HG03521 (cell line): ENCODE measurements around the gene FAM131C.
"Not testable (repeated sequence)": the region's sequence is repeated elsewhere in the genome, so short reads cannot be mapped to it uniquely, and the experiment has no call there.

Source experiments
- ATAC-seq: cut with Tn5 transposase; IDR thresholded peaks from one replicate; pipeline ENCODE4 v1.9.1; 2021; ENCODE audit warnings: mild to moderate bottlenecking, moderate library complexity; ENCODE audit not compliant: unreplicated experiment

Gene FAM131C

DNA sequence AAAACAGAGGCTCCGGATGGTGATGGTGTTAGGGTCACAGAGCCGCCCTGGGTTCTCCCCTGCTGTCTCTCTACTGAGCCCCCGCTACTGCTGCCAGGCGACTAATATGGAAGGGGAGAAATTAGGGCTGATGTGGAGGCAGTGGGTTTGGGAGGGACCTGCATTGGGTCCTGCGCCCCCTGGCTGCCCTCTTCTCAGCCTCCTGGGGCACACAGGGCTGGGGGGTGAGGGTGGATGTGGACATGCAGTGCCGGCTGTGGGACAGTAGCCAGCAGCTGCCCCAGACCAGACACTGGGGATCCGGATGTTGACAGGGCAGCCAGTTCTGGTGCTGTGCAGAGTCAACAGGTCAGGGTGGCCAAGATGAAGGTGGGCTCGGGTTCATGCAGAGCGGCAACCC lies 31.4 kb downstream of the FAM131C start:
- no peak for ATAC-seq

- no peak for ATAC-seq
These were observed 32.3 kb downstream of the FAM131C start for GRCh38 chr1:16041200-16041599.

DNA sequence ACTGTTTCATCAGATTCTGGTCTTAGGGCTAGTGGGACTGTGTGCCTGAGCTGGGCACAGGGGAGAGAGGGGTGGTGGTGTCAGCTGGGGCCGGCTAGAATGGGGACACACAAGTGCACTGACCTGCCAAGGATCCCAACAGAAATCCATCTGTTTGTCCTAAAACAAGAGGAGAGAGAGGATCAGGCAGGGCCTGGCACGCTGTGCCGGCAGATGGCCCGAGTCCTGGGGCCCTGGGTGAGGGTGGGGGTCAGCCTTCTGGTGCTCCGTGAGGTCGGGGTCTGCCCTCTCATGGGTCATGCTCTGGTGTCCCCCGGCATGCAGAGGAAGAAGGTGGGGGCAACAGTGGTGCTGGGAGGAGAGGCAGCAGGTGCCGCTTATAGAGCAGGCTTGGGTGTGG lies 33.6 kb downstream of the FAM131C start:
- ATAC-seq, result not testable (repeated sequence)

DNA sequence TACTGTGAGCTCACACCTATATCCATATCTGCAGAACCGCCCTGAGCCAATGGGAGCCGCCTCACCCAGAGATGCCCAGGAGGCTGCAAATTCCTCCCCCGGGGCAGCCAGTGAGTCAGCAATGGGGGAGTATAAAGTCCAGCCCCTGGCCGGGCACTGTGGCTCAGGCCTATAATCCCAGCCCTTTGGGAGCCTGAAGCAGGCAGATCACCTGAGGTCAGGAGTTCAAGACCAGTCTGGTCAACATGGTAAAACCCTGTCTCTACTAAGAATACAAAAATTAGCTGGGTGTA lies 34.9 kb downstream of the FAM131C start:
- no peak for ATAC-seq

DNA sequence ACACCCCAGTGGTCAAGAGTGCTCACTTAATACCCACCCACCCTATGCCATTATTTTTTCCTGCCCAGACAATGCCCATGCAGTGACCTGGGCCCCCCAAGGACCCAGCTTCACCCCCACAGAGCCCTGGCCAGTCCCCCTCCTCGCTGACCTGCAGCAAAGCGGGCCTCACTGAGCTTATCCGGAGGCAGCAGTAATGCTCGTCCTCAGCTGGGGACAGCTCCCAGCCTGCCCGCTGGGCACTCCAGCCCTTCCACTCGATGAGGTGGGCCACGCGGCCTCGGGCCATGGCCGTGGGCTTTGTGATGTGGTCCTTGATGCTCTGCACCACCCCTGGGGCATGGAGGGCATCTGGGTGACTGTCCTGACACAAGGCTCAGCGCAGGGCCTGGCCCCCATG lies 37.0 kb downstream of the FAM131C start:
- not testable (repeated sequence) for ATAC-seq

GRCh38 chr1:16033103-16033632 lies 40.3 kb downstream of the FAM131C start:
- ATAC-seq, result not testable (repeated sequence)

DNA sequence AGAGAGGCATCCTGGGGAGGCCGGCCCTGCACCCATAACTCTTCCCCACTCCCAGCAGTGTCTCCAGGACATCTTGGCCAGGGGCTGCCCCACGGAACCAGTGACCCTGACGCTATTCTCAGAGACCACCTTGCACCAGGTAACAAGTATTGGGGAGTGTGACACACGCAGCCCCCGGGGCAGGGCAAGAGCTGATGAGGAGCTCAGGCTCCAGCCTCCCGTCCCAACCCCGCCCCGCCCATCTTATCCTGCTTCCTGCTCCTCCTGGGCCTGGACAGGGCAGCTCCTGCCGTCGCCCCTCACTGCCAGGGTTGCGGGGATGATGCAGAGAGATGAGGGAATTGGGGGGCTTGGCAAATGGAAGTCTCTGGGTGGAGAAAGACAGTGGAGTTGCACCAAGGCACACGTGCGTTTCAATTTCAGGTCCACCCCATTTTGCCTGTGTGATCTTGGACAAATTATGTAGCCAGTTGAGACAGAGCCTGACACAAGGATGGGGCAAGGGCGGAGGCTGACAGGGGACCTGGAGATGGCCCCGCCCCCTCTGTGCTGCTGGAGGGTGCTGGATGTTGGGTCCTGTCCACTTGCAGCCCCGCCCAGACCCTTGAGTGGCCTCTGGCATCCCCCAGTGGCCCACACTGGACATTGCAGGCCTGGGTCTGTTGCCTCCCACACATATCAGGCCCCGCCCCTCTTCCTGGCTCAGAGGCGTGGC lies 40.9 kb downstream of the FAM131C start:
- ATAC-seq, result no peak

DNA sequence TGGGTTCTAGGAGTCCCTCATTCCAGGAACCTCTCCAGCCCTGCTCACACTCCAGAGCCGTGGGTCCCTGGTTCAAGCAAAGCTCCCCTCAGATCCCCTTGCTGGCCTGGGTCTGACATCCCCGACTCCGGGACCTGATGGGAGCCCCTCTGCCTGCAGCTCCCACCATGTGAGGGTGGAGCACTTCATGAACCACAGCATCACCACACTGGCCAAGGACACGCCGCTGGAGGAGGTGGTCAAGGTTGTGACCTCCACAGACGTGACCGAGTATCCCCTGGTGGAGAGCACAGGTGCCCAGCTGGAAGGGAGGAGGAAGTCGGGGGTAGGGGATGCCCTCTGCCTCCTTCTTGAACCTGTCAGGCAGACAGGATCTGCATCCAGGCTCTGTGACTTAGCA lies 41.9 kb downstream of the FAM131C start:
- ATAC-seq, result no peak

- no peak for ATAC-seq
These were observed 44.2 kb downstream of the FAM131C start for GRCh38 chr1:16029288-16029687.

- not testable (repeated sequence) for ATAC-seq
These were observed 44.5 kb downstream of the FAM131C start for GRCh38 chr1:16029003-16029268.

DNA sequence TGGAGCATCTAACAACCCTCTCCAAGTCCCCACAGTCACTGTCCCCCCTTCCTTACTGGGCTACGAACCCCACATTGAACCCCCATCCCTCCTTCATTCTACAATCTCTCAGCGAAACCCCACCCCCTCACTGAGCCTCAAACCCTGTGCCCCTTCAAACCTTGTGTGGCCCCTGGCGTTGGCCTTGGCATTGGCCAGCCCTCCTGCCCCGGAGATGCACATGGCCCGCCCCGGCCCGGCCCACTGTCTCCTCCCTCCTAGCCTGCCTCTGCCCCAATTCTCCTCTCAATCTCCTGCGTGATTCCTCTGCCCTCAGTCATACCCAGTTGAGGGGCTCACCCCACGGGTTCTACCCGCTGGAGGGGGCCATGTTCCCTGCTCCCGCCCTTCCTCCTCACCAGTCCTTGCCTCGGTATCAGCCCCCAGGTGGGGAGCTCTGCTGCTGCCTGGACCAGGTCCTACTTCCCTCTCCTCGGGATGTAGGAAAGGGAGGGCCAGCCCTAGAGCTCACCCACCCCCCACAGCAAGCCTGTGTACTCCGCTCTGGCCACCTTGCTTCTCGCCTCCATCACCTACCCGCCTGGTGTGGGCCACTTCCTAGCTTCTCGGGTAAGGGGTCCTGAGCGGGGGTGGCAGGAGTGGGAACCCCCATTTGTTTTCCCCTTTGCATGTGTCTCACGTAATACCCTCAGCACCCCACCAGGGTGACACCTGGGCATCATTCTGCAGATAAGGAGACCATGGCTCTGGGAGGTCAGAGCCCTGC lies 45.0 kb downstream of the FAM131C start:
- no peak for ATAC-seq

- ATAC-seq, result no peak
These were observed 46.5 kb downstream of the FAM131C start for GRCh38 chr1:16026723-16027484.

GRCh38 chr1:16026302-16026701 lies 47.1 kb downstream of the FAM131C start:
- not testable (repeated sequence) for ATAC-seq

GRCh38 chr1:16023050-16023653 lies 50.3 kb downstream of the FAM131C start:
- no peak for ATAC-seq

- ATAC-seq, result no peak
These were observed 51.1 kb downstream of the FAM131C start for GRCh38 chr1:16022393-16022792.

DNA sequence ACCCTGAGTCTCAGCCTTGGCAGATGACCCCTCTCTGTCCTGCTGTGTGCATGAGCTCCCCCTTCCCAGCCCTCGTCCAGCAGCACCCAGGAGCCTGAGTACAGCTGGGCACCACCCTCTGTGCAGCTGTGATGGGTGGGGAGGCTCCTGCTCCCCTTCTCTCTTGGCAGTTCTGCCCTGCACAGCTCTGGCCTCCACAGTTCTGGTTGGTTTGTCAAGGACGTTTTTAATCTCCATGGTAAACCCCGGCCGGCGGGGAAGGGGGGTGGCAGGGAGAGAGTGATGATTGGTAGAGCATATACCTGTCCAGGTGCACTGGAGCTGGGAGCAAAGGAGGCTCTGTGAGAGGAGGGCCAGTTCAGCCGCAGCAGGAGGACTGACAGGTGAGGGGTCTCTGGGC lies 51.8 kb downstream of the FAM131C start, which contains the start of gene CLCNKA:
Gene CLCNKA (plus strand): TSS at position 356 of the 400 bp plus-strand sequence. CDS start 584 bp downstream, outside the sequence.
- no peak for ATAC-seq

GRCh38 chr1:16020878-16021277 lies 52.6 kb downstream of the FAM131C start:
- ATAC-seq, result not testable (repeated sequence)

DNA sequence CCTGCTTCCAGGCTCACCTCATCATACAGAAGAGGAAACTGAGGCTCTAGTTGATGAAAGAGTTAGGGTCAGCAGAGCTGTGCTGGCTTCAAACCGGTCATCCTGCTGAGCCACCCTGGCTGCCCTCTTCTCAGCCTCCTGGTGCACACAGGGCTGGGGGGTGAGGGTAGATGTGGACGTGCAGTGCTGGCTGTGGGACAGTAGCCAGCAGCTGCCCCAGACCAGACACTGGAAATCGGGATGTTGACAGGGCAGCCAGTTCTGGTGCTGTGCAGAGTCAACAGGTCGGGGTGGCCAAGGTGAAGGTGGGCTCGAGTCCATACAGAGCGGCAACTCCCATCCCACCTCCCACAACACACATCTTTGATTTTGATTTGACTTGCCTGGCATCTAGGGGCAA lies 53.1 kb downstream of the FAM131C start:
- no peak for ATAC-seq

DNA sequence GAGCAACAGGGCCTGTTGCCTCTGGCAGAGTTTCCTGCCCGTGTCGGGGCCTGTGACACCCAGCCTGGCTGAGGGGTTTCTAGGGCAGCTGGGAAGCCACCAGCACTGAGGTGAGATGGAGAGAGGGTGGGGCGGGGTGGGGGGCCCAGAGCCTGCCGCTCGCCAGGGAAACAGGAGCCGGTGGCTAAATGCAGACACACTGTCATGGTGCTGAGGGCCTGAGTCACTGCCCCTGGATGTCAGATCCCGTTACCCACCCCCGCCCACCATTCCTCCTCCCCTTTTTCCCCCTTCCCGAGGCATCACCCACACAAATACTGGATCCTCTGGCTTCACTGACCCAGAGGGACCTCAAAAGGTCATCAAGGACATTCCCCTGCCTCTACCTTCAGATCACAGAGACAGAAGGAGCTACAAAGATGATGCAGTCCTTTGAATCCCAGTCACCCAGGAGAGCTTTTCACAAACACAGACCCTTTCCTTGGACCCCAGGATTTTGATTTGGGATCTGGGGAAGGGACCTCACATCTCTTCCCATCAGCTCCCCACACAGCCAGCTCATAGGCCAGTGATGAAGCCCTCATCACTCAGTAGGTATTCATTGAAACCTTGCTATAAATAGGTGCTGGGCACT lies 53.7 kb downstream of the FAM131C start:
- ATAC-seq, result no peak

DNA sequence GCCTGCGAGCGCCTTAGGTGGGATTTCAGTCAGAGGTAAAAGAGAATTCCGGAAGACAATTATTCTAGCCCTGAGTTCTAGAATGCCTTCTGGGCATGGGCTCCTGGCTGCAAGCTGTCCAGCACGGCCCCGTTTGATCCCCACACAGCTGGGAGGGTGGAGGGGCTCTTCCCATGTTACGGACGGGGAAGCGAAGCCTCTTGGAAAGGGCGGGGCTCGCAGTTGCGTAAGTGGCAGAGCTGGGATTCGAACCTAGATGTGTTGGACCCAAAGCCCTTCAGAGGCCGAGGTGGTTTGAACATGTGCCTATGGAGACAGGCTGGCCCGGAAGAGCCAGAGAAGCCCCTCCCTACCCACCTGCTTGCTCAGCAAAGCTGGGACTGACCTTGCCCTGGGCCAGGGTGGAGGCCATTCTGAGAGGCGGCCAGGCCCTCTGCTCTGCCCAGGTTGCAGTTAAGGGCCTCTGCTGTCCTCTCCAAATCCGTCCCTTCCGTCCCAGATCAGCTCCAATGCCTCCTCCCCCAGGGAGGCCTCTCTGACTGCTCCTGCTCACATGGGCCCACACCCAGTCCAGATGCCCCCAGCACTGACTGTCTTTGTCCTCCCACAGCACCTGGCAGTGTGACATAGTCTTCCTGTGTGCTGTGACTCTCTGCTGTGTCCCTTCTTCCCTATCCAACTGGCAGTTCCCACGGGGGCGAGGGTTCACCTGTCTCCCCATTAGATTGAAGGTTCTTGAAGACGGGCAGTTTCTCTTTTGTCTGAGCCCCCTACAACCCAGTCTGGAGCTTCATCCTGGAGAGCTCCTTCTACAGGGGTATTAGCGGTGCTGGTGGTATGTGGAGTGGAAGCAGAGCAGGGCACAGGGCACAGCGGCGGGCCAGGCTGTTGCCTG lies 54.5 kb downstream of the FAM131C start:
- ATAC-seq, result no peak
